EL (cell line): ENCODE results near the gene SFXN3.
A peak's percentile ranks its signal among the peaks of the same experiment; 100 is the strongest.

Experiments
- DNase-seq: peaks from one replicate; pipeline ENCODE4 v3.0.0-alpha.2; 2016

SFXN3 gene

DNA sequence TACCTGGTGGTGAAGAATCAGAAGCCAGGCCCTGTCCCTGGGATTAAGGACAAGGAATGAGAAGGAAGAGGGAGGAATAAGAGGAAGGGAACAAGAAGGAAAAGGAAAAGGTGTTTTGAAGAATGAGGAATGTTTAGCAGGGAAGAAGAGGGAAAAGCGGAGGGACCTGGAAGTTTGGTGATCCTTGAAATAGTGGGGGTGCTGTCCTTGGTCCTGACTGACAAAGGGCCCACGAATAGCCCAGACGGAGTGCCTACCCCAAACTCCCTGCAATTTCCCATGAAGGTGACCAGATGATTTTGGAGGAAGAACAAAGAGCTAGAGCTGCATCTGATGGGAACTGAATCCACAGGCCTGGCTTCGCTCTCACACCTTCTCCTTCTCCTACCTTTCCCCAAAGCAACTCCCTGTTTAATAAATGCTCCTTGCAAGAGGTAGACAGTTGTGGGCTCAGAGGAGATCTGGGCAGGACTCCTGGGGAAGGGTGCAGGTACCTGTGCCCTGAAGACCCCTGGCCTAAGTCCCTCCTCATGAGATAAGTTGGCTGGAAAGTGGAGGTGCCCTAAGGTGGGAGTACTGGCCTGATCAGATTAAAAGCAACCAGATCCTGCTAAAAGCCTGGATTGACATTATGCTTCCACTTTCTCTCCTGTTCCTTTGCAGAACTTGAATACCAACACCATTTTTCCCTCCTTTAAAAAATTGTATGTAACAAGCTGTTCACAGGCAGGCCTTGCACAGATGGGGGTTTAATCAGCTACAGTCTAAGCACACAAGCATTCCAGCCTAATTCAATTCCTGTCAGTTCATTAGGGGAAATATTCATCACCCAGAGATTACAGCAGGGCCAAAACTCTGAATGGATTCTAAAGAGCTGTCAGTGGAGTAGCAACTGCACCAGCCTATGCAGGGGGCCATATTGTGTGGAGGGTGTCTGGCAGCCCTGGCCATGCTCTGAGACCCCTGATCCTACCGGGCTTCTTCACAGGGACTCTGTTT is 50.2 kb downstream of the SFXN3 start:
- DNase-seq, result peak; percentile 23

DNA sequence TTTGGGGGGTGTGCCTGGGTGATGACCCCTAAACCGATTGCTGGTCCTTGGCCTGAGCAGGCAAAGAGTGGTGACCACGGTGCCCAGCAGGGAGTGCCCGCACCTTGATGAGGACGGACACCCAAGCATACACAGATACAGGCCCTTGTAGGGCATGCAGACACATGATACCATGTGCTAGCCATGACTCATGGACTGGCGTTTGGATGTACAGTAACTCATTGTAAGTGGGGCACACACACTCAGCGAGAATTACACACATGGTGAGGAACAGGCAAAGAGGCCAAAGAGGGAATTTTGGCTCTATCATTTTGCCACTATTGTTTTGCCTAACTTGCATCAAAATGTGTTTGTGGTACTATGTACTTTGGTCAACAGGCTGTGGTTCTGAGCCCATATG is 54.8 kb downstream of the SFXN3 start:
- no peak for DNase-seq

- no peak for DNase-seq
These were observed 56.3 kb downstream of the SFXN3 start for GRCh38 chr10:101087376-101087775.

DNA sequence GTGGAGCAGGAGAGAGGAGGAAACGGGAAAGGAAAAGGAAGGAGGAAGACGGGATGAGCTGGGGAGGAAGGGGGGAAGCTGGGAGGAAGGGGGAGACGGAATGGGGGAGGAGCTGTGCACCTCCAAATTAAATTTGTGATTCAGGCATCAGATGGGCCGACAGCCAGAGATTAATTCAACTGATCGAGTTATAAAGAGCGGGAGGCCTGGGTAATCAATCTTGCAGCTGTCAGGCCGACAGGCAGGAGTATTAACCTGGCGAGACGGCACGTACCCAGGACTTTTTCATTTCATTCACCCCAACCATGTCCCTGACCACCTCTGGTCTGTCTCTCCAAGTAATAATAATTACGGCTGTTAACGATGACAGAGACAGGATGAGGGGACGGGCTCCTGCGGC is 56.9 kb downstream of the SFXN3 start:
- DNase-seq, result no peak

DNA sequence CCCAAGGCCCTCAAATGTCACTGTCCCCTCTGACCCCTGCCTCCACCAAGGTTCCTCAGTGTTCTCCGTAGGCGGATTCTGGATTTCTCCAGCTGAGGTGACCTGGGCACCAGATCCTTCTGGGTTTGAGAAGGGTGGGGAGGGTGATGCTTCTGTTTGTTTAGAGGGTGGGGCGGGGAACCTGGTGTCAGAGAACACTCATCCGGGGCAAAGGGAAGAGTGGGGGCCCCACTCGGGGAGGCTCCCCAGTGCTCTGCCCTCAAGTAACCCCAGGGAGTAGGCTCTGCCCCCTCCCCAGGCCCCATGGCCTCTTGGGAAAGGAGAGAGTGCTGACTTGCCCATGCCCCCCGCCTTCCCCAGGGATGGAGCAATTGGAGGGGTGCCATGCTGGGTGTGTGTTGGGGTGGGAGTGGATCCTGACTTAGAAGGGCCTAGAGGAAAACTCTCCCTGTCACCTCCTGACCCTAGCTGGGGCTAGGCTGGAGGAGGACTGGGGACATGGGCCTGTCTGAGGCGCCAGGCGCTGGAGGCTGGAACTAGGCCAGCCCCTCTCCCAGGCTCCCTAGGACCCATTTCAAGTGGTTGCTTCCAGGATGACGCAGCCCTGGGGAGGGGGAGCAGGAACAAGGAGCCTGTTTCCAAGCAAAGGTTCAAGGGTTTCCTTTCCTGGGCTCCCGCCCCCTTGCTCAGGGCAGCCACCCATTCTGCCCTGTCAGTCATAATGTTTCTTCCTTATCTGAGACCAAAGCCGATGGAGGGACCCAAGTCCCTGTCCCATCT is 58.7 kb downstream of the SFXN3 start:
- no peak for DNase-seq

DNA sequence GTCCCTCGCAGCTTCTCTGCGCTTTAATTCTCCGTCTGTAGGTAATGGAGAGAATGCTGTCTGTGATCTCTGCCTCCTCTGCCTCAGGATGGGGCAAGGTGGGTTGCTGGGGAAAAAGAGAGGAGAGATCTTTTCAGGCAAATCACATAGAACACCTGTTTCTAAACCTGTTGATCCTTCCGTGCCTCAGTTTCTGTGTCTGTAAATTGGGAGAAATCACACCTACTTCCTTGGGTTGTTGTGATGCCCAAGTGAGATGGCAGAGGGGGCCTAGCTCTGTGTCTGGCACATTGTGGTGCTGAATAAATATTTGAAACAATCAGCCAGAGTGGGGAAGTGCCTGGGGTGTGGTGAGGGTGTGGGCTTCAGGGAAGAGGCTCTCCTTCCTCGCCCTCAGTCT is 59.6 kb downstream of the SFXN3 start:
- DNase-seq, result no peak
